Upper lobe of left lung (tissue), 6 donors: ENCODE data around the gene DCLK1. TPM values are rescaled to one million over a fixed set of nuclear protein-coding genes. Genes with fewer than 3 reads are reported as not detected.

Experiments used
- ATAC-seq, 2 donors: fragments of 200-7000 bp; cut with Tn5 transposase; one replicate each; pipeline ENCODE4 v1.9.1; 2022; ENCODE audit warnings: mild to moderate bottlenecking in 2 of 2, moderate library complexity in 2 of 2; ENCODE audit not compliant: low FRiP score in 2 of 2
- DNase-seq, 2 donors: peaks; one replicate each; pipeline ENCODE4 v3.0.0-alpha.2; 2019 to 2020
- H3K27ac ChIP-seq, 4 donors: fragments of 200-600 bp; sonication (generic); one replicate each; pipeline ENCODE4 v1.5.1; 2016 to 2019
- H3K27me3 ChIP-seq, 4 donors: fragments of 200-600 bp; sonication (generic); one replicate each; pipeline ENCODE4 v1.5.1; 2017 to 2019
- H3K36me3 ChIP-seq, 4 donors: fragments of 200-600 bp; sonication (generic); one replicate each; pipeline ENCODE4 v1.5.1; 2016 to 2019
- H3K4me1 ChIP-seq, 4 donors: fragments of 200-600 bp; sonication (generic); one replicate each; pipeline ENCODE4 v1.5.1; 2018 to 2019
- H3K4me3 ChIP-seq, 4 donors: fragments of 200-600 bp; sonication (generic); one replicate each; pipeline ENCODE4 v1.5.1; 2017 to 2019; ENCODE audit warnings: mild to moderate bottlenecking in 2 of 4, moderate library complexity in 1 of 4
- H3K9me3 ChIP-seq, 4 donors: fragments of 200-600 bp; sonication (generic); one replicate each; pipeline ENCODE4 v1.5.1; 2018 to 2019
- CTCF ChIP-seq, 6 experiments: fragments of 450-650 bp in 4 of 6; fragments of 200-600 bp in 2 of 6; sonication (generic) in 2 of 6; IDR thresholded peaks; one replicate each; pipeline ENCODE4 v1.5.1; 2016 to 2019; ENCODE audit warnings: antibody characterized with exemption in 6 of 6
- EP300 ChIP-seq, 4 donors: sonication (generic); formaldehyde crosslinking; IDR thresholded peaks; one replicate each; pipeline ENCODE4 v1.5.1; 2017; ENCODE audit warnings: antibody characterized with exemption in 4 of 4, control low read depth in 2 of 4
- POLR2A ChIP-seq, 4 donors: fragments of 450-650 bp; IDR thresholded peaks; one replicate each; pipeline ENCODE4 v1.5.1; 2016 to 2017; ENCODE audit warnings: antibody characterized with exemption in 4 of 4, mild to moderate bottlenecking in 2 of 4
- POLR2AphosphoS5 ChIP-seq, 2 donors: sonication (generic); formaldehyde crosslinking; IDR thresholded peaks; one replicate each; pipeline ENCODE4 v1.5.1; 2017; ENCODE audit warnings: antibody characterized with exemption in 2 of 2
- WGBS, 2 donors: methylation state at CpG; one replicate each; pipeline ENCODE4 v1.1.5; 2017 to 2018; 5-methylcytosine and 5-hydroxymethylcytosine counted together
- total RNA-seq, 6 donors: library from RNA; depleted of rRNA in 4 of 6; stranded (reverse); fragments of >200 nt in 4 of 6; gene quantifications; one replicate each; pipeline versions ENCODE4 v1.1.0 to v1.2.1, GENCODE V29; 2016 to 2021
- donor health status: DM: no; HTN: no; CAD: no; lungs with moderate emphysema.
- donor health status: DM: no; HTN: yes; CAD: no; lungs with severe emphysema.

DCLK1 gene
- total RNA-seq, 6 donors from 2014 or later: 2.1 to 14.7 (median 3.9) TPM

DNA sequence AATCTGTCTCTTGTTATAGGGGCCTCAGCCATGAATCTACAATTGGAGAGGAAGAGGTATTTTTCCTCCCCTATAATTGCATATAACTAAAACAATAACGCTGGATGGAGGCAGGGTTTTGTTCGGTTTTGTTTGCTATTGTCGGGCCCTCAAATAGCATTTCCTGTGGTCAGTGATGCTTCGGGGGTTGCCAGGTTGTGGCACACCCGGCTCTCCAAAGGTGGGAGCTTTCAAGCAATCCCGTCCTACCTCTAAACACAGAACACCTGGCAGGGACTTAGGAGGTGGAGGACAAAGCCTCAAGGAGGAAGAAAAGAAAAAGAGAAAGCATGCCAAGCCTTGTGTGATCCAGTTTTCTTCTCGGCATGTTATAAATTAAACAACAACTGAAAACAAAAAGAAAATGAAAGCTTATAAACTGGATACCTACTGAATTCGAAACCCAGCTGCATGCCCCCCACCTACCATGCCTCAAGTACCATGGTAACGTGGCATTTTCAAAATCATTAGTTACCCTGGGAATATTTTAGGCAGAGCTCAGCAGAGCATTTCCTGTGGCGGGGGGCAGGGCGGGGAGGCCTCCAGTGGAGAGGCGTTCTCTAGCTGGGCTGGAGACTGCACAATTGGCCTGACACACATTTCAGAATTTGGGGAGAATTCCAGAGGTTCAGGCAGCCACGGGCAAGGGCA is 213.8 kb downstream of the DCLK1 start:
- TF ChIP-seq CTCF (IDR thresholded peaks at IDR 0.05) (no peak), POLR2A (IDR thresholded peaks at IDR 0.05) (no peak), POLR2AphosphoS5 (IDR thresholded peaks at IDR 0.05) (no peak), EP300 (IDR thresholded peaks at IDR 0.05) (no peak)
- Histone ChIP-seq H3K27me3 (no peaks in the 10 kb centered on the region), H3K36me3 (no peaks in the 10 kb centered on the region), H3K4me1 (no peaks in the 10 kb centered on the region), H3K9me3 (no peaks in the 10 kb centered on the region), H3K4me3 (no peak overlapping the region), H3K27ac (no peak overlapping the region)
- no peak for ATAC-seq
- WGBS, 2 donors: 47 to 56% methylated on average over 12 to 13 of the region's 13 CpGs
- DNase-seq: no peak

GRCh38 chr13:35916146-35916545 is 215.0 kb downstream of the DCLK1 start:
- no peaks in the 10 kb centered on the region for H3K27me3 ChIP-seq
- DNase-seq (no peak), ATAC-seq (no peak)
- no peaks in the 10 kb centered on the region for H3K9me3 ChIP-seq
- no peak overlapping the region for H3K27ac ChIP-seq
- TF ChIP-seq EP300 (IDR thresholded peaks at IDR 0.05) (no peak), POLR2AphosphoS5 (IDR thresholded peaks at IDR 0.05) (no peak), CTCF (IDR thresholded peaks at IDR 0.05) (no peak), POLR2A (IDR thresholded peaks at IDR 0.05) (no peak)
- H3K4me3 ChIP-seq: no peak overlapping the region
- no peaks in the 10 kb centered on the region for H3K4me1 ChIP-seq
- no peaks in the 10 kb centered on the region for H3K36me3 ChIP-seq
- WGBS, 2 donors: 68 to 69% methylated on average over 2 of the region's 2 CpGs

GRCh38 chr13:35914662-35915061 is 216.5 kb downstream of the DCLK1 start:
- H3K9me3 ChIP-seq: no peaks in the 10 kb centered on the region
- 61 to 76% methylated on average over 1 of the region's 1 CpG for WGBS, 2 donors
- DNase-seq: no peak
- H3K27ac ChIP-seq: no peak overlapping the region
- ATAC-seq: no peak
- H3K4me1 ChIP-seq: no peaks in the 10 kb centered on the region
- TF ChIP-seq CTCF (IDR thresholded peaks at IDR 0.05) (no peak), EP300 (IDR thresholded peaks at IDR 0.05) (no peak), POLR2AphosphoS5 (IDR thresholded peaks at IDR 0.05) (no peak), POLR2A (IDR thresholded peaks at IDR 0.05) (no peak)
- H3K36me3 ChIP-seq: no peaks in the 10 kb centered on the region
- no peaks in the 10 kb centered on the region for H3K27me3 ChIP-seq
- no peak overlapping the region for H3K4me3 ChIP-seq

GRCh38 chr13:35912841-35913240 is 218.3 kb downstream of the DCLK1 start:
- 82 to 95% methylated on average over 5 to 7 of the region's 7 CpGs for WGBS, 2 donors
- TF ChIP-seq CTCF (IDR thresholded peaks at IDR 0.05) (no peak), POLR2A (IDR thresholded peaks at IDR 0.05) (no peak), POLR2AphosphoS5 (IDR thresholded peaks at IDR 0.05) (no peak), EP300 (IDR thresholded peaks at IDR 0.05) (no peak)
- no peak overlapping the region for H3K4me3 ChIP-seq
- H3K4me1 ChIP-seq: no peaks in the 10 kb centered on the region
- no peaks in the 10 kb centered on the region for H3K36me3 ChIP-seq
- H3K27me3 ChIP-seq: no peaks in the 10 kb centered on the region
- no peak overlapping the region for H3K27ac ChIP-seq
- no peaks in the 10 kb centered on the region for H3K9me3 ChIP-seq
- ATAC-seq: no peak
- no peak for DNase-seq
